Muscle of arm (tissue), 12 donors: ENCODE measurements around the gene ADAMTS14. TPM values are rescaled to one million over a fixed set of nuclear protein-coding genes. Genes with fewer than 3 reads are reported as not detected.

ENCODE experiments used
- polyA plus RNA-seq, 12 donors: library from polyadenylated mRNA; unstranded; fragments of 120-200 nt; gene quantifications; one replicate each; pipeline ENCODE4 v1.2.1, GENCODE V29; 2013; ENCODE audit not compliant: insufficient read length in 12 of 12

Gene ADAMTS14
- polyA plus RNA-seq, 12 donors, result 12.7 to 28.2 (median 16.0) TPM; not detected in 1

Other genes with a start within 250 kb of the ADAMTS14 start
- gene NODAL, start 230.8 kb upstream of the ADAMTS14 start, polyA plus RNA-seq, result under 1 TPM in 10 of 12 donors, not detected in 2; 0.16 to 0.78 (median 0.38) TPM
- gene PALD1, start 193.7 kb upstream of the ADAMTS14 start, polyA plus RNA-seq, result 10 to 100 TPM in 11 of 12 donors, not detected in 1; 10.7 to 17.9 (median 13.8) TPM
- 1 to 10 TPM in 4 of 12 donors, under 1 TPM in 6, not detected in 2; 0.31 to 1.8 (median 0.90) TPM for gene PRF1, start 69.8 kb upstream of the ADAMTS14 start, polyA plus RNA-seq
- under 1 TPM in 2 of 12 donors, not detected in 10; 0.40 to 0.44 TPM for gene TBATA, start 112.9 kb downstream of the ADAMTS14 start, polyA plus RNA-seq
- 10 to 100 TPM in 11 of 12 donors, not detected in 1; 22.8 to 33.0 (median 25.1) TPM for gene SGPL1, start 143.4 kb downstream of the ADAMTS14 start, polyA plus RNA-seq
- gene PCBD1, start 216.1 kb downstream of the ADAMTS14 start, polyA plus RNA-seq, result 10 to 100 TPM in 11 of 12 donors, not detected in 1; 61.0 to 80.0 (median 75.8) TPM